Measurements from ENCODE around the gene SIRT2. TPM values are rescaled to one million over a fixed set of nuclear protein-coding genes. Genes with fewer than 3 reads are reported as not detected.

Gene SIRT2
- total RNA-seq, 6 experiments from 2014 or later: 34.9 to 36.4 (median 35.6) TPM

DNA sequence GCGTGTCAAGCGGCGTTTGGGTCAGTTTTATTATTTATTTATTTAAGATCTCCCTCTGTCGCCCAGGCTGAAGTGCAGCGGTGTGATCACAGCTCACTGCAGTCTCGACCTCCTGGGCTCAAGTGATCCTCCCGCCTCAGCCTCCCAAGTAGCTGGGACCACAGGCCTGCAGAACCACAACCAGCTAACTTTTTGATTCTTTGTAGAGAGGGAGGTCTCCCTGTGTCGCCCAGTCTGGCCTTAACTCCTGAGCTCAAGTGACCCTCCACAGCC lies 32.0 kb upstream of the SIRT2 start:
- H3K27ac Mint-ChIP-seq: peak overlapping the region; percentile 98
- peaks cover 30% of the 10 kb centered on the region for H3K36me3 Mint-ChIP-seq (ENCODE audit: low read depth)
- H3K27me3 Mint-ChIP-seq (ENCODE audit: insufficient read depth): no peaks in the 10 kb centered on the region; the same call in 1 of the 2 replicates
- peak overlapping the region; percentile 99 for H3K4me3 Mint-ChIP-seq
- TF ChIP-seq, protein P1, sequence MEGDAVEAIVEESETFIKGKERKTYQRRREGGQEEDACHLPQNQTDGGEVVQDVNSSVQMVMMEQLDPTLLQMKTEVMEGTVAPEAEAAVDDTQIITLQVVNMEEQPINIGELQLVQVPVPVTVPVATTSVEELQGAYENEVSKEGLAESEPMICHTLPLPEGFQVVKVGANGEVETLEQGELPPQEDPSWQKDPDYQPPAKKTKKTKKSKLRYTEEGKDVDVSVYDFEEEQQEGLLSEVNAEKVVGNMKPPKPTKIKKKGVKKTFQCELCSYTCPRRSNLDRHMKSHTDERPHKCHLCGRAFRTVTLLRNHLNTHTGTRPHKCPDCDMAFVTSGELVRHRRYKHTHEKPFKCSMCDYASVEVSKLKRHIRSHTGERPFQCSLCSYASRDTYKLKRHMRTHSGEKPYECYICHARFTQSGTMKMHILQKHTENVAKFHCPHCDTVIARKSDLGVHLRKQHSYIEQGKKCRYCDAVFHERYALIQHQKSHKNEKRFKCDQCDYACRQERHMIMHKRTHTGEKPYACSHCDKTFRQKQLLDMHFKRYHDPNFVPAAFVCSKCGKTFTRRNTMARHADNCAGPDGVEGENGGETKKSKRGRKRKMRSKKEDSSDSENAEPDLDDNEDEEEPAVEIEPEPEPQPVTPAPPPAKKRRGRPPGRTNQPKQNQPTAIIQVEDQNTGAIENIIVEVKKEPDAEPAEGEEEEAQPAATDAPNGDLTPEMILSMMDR (IDR thresholded peaks at IDR 0.05): no peak
- DNase-seq: no peak
- H3K4me1 Mint-ChIP-seq (ENCODE audit: low read depth): peaks cover 23% of the 10 kb centered on the region
- H3K9me3 Mint-ChIP-seq: no peaks in the 10 kb centered on the region

DNA sequence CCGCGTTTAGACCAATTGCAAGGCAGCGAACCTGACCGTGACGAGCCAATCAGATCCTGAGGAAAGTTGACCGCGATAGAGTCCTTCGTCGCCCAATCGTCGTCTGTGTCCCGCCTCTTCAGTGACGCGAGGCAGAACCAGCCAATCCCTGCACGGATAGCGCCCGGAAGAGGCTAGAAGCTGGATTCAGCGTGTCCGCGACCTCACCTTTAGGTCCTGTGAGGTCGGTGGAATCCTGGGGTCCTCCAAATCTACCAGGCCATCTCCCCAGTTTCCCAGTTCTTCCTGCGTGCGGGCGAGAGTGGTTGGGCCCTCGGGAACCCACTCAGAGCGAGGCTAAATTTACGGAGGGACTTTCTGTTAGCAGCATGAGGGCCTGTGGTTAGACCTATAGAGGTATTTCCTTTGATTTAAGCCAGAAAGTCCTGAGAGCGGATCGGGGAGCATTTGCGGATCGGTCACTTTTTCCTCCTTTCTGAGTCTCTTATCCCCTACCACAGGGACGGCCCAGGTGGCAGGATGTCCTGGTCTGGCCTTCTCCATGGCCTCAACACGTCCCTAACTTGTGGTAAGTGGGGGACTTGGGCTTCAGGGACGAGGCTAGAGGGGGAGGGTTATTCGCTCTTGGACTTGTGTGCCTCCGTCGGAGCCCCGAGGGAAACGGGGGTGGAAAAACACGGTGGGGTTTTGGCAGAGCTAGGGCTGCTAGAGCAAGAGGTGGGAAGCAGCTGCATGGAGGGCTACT lies 31.5 kb upstream of the SIRT2 start, which contains the start of gene MRPS12:
MRPS12 (plus strand) TSS at position 169 of the 745 bp plus-strand sequence; CDS start at position 520, 351 bp downstream.
- Mint-ChIP-seq H3K27me3 (ENCODE audit: insufficient read depth) (no peaks in the 10 kb centered on the region; the same call in 1 of the 2 replicates), H3K9me3 (no peaks in the 10 kb centered on the region), H3K4me3 (peak within 1 kb of the TSS; percentile 99), H3K4me1 (ENCODE audit: low read depth) (peaks cover 23% of the 10 kb centered on the region), H3K27ac (peak within 1 kb of the TSS; percentile 98), H3K36me3 (ENCODE audit: low read depth) (peaks cover 30% of the 10 kb centered on the region)
- TF ChIP-seq, protein P1 (IDR thresholded peaks at IDR 0.05): no peak
- DNase-seq: peak; percentile 99

DNA sequence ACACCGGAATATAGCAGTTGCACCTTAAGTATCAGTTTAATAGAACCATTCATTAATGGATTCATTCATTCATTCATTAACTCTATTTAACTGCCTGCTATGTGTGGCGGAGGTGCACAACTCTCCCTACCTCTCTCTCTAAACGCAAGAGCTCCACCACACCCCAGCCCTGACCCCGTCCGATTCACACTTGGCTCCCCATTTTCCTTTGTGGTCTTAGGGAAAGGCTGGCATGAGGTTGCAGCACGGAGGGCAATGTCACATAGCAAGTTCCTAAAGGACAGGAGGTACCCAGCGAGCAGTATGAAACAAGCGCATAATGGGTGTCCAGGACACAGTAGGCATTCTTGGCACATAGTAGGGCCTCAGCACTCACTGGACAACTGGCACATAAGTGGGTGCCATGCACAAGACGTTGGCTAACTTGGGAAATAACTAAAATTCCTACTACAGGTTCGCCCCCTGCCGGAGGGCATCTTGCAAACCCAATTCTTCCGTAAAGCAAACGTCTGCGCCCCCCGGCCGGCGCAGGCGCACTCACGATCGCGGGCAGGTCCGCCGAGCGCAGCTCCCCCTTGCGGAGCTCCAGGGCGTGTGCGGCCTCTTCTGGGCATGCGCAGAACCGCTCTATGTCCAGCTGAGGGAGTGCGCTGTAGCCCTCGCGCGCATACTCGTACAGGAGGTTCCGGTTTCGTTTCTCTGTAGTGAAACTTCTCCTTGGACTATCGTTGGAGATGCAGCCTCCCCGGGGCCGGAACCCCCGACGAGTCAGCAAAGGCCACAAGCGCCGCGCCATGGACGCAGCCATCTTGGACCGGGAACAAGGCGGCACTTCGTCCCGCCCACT lies 30.7 kb upstream of the SIRT2 start, which contains the start of gene SARS2:
SARS2 (minus strand) TSS at position 835 of the 847 bp plus-strand sequence; CDS start at position 808, 27 bp downstream.
- peak within 1 kb of the TSS; percentile 99 for H3K4me3 Mint-ChIP-seq
- TF ChIP-seq, protein P1 (IDR thresholded peaks at IDR 0.05): peak; percentile 99
- H3K27ac Mint-ChIP-seq: peak within 1 kb of the TSS; percentile 98
- no peaks in the 10 kb centered on the region for H3K9me3 Mint-ChIP-seq
- no peaks in the 10 kb centered on the region; the same call in 1 of the 2 replicates for H3K27me3 Mint-ChIP-seq (ENCODE audit: insufficient read depth)
- peak; percentile 84 for DNase-seq
- H3K36me3 Mint-ChIP-seq (ENCODE audit: low read depth): peaks cover 26% of the 10 kb centered on the region
- H3K4me1 Mint-ChIP-seq (ENCODE audit: low read depth): peaks cover 23% of the 10 kb centered on the region

DNA sequence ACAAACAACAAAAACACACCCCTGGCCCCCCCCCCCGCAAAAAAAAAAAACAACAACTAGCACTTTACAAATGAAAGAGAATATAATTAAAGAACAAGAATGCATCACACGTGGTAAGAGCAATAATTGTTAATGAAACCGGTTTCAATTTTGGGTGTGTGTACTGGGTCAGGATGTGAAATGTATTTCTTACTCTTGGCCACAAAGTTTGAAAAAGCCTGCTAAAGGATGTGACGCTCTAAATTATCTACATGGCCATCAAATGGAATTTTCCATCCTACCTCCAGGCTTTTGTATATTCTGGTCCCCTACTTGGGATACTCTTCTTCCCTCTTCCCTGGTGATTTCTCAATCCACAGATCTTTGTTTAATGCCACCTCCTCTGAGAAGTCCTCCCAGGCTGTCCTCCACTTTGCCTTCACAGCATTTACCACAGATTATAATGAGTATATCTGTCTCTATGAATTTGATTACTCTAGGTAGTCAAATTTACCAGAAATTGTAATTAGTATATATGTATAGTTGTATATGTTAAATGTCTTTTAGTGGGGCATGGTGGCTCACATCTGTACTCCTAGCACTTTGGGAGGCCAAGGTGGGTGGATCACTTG lies 29.1 kb upstream of the SIRT2 start:
- no peaks in the 10 kb centered on the region for H3K27me3 Mint-ChIP-seq (ENCODE audit: insufficient read depth)
- peaks cover 17% of the 10 kb centered on the region for H3K36me3 Mint-ChIP-seq (ENCODE audit: low read depth)
- TF ChIP-seq, protein P1 (IDR thresholded peaks at IDR 0.05): no peak
- no peak for DNase-seq
- H3K4me3 Mint-ChIP-seq: peak overlapping the region; percentile 99; the same call in 1 of the 2 replicates
- no peak overlapping the region for H3K27ac Mint-ChIP-seq
- no peaks in the 10 kb centered on the region for H3K9me3 Mint-ChIP-seq
- peaks cover 23% of the 10 kb centered on the region for H3K4me1 Mint-ChIP-seq (ENCODE audit: low read depth)

DNA sequence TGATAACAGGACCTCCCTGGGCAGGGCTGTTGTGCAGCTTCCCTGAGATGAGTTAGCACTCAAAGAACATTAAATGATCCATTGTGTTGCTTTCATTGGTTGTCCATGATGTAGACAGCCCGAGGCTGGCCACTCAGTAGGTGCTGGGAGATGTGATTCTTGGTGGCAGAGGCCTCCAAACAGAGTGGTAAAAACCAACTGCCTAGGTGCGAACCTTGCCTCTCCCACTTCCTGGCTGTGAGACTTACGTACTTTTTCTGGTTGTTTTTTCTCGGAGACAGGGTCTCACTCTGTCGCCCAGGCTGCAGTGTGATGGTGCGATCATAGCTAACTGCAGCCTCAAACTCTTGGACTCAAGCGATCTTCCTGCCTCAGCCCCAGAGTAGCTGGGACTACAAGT lies 25.0 kb upstream of the SIRT2 start:
- TF ChIP-seq, protein P1 (IDR thresholded peaks at IDR 0.05): no peak

More for the DNA sequence above, 25.0 kb upstream of the SIRT2 start:
- Mint-ChIP-seq H3K9me3 (no peaks in the 10 kb centered on the region), H3K4me1 (ENCODE audit: low read depth) (peaks cover 9% of the 10 kb centered on the region), H3K4me3 (no peak overlapping the region), H3K27me3 (ENCODE audit: insufficient read depth) (no peaks in the 10 kb centered on the region), H3K36me3 (ENCODE audit: low read depth) (peaks cover 10% of the 10 kb centered on the region), H3K27ac (no peak overlapping the region)
- DNase-seq: no peak

All from HFFc6 (cell line).